CD4-positive, alpha-beta T cell (primary cell): ENCODE data around the gene PPP1R12B. TPM values are rescaled to one million over a fixed set of nuclear protein-coding genes. Genes with fewer than 3 reads are reported as not detected.

Experiments used
- ATAC-seq: fragments of 200-7000 bp; cut with Tn5 transposase; one replicate; pipeline ENCODE4 v1.10.0; 2022; ENCODE audit warnings: mild to moderate bottlenecking; ENCODE audit not compliant: poor library complexity
- CTCF ChIA-PET: fragments of 350-600 bp; sonication (Branson Sonifier 250); formaldehyde crosslinking; loops from one replicate; lab custom pipeline; 2021; ENCODE audit warnings: antibody characterized with exemption, inconsistent platforms; lab: Charles Lee
- POLR2A ChIA-PET: fragments of 350-600 bp; sonication (Branson Sonifier 250); formaldehyde crosslinking; loops from one replicate; lab custom pipeline; 2021; ENCODE audit warnings: antibody characterized with exemption, inconsistent platforms; lab: Charles Lee
- DNase-seq, 14 experiments: peaks; one replicate each; pipeline ENCODE4 v3.0.0-alpha.2; 2013 to 2020; ENCODE audit warnings: mixed read lengths in 2 of 14
- H3K27ac ChIP-seq, 2 donors: one replicate each; pipeline versions ENCODE4 v1.5.1 to v1.7.0; 2013; ENCODE audit warnings: low read length in 2 of 2, low read depth in 1 of 2, mild to moderate bottlenecking in 1 of 2
- H3K27me3 ChIP-seq, 2 experiments: 1 replicate in 1 of 2; 2 replicates in 1 of 2; pipeline versions ENCODE4 v1.6.1 to v1.7.0; 2013; ENCODE audit warnings: low read length in 2 of 2, control low read depth in 1 of 2, mild to moderate bottlenecking in 1 of 2, moderate library complexity in 1 of 2; ENCODE audit not compliant: insufficient read depth in 2 of 2, control insufficient read depth in 1 of 2
- H3K36me3 ChIP-seq: one replicate; pipeline ENCODE4 v1.6.1; 2013; ENCODE audit warnings: low read length, control low read depth; ENCODE audit not compliant: insufficient read depth
- H3K4me1 ChIP-seq: one replicate; pipeline ENCODE4 v1.6.1; 2013; ENCODE audit warnings: low read length, control low read depth; ENCODE audit not compliant: insufficient read depth
- H3K4me3 ChIP-seq: one replicate; pipeline ENCODE4 v1.5.1; 2013; ENCODE audit warnings: mild to moderate bottlenecking, low read length, moderate library complexity
- H3K9me3 ChIP-seq, 2 experiments: 1 replicate in 1 of 2; 2 replicates in 1 of 2; pipeline versions ENCODE4 v1.6.1 to v1.7.0; 2013; ENCODE audit warnings: low read length in 2 of 2, mild to moderate bottlenecking in 2 of 2, control low read depth in 1 of 2, moderate library complexity in 1 of 2; ENCODE audit not compliant: control insufficient read depth in 1 of 2, insufficient read depth in 1 of 2
- H3K27ac Mint-ChIP-seq: one replicate; pipeline ENCODE4 v1.8.0; 2020; ENCODE audit warnings: mixed read lengths
- H3K27me3 Mint-ChIP-seq: one replicate; pipeline ENCODE4 v1.8.0; 2021; ENCODE audit warnings: mixed read lengths
- H3K36me3 Mint-ChIP-seq: one replicate; pipeline ENCODE4 v1.8.0; 2021; ENCODE audit warnings: low read depth, mixed read lengths
- H3K4me1 Mint-ChIP-seq: one replicate; pipeline ENCODE4 v1.8.0; 2021; ENCODE audit warnings: low read depth, mixed read lengths
- H3K4me3 Mint-ChIP-seq: one replicate; pipeline ENCODE4 v1.8.0; 2020; ENCODE audit warnings: mild to moderate bottlenecking, mixed read lengths
- H3K9me3 Mint-ChIP-seq: one replicate; pipeline ENCODE4 v1.8.0; 2020; ENCODE audit warnings: mixed read lengths
- CTCF ChIP-seq: fragments of 200-600 bp; IDR thresholded peaks from one replicate; pipeline ENCODE4 v1.8.0; 2022; ENCODE audit warnings: antibody characterized with exemption, mild to moderate bottlenecking
- intact Hi-C, 2 experiments: fragments of 100-400 bp; cut with DNase I in 1 of 2; cut with micrococcal nuclease in 1 of 2; formaldehyde crosslinking; loops; one replicate each; pipeline versions ENCODE4 v1.15.1 to v1.9.0; 2023 to 2025; cut with DNase I, micrococcal nuclease
- total RNA-seq, 174 experiments: library from RNA in 2 of 174; stranded (reverse) in 2 of 174; gene quantifications; one replicate each; pipeline ENCODE4 v1.2.3 and lab custom pipeline; 2021 to 2026

Gene PPP1R12B
- total RNA-seq, 2 experiments from 2014 or later: 15.0 to 15.3 TPM

DNA sequence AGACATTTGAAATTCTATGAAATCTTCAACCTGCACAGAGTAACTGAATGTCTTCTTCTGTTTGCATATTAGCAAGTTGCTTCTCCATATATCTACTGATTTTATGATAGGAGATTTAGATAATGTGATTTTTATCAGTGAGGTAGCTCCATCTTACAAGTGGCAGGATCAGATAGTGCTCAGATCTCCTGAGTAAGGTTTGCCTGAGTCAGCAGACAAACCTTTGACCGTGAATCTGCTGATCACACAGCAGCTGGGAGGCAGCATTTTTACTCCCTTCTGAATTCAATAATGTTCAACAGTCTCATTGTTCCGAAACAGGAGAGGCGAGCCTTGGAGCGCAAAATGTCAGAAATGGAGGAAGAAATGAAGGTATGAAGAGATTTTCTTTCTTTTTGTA is 220.3 kb downstream of the PPP1R12B start:
- POLR2A ChIA-PET: no interaction called here

GRCh38 chr1:202569393-202570322 is 221.2 kb downstream of the PPP1R12B start:
- H3K4me3 ChIP-seq: no peak overlapping the region
- no peak overlapping the region for H3K4me3 Mint-ChIP-seq
- H3K27me3 Mint-ChIP-seq: no peaks in the 10 kb centered on the region
- ChIA-PET POLR2A (no interaction called here), CTCF (no interaction called here)
- H3K4me1 Mint-ChIP-seq: no peaks in the 10 kb centered on the region
- DNase-seq: no peak
- no peaks in the 10 kb centered on the region for H3K27me3 ChIP-seq
- H3K36me3 ChIP-seq: peaks cover 13% of the 10 kb centered on the region
- no peak overlapping the region for H3K27ac Mint-ChIP-seq
- H3K27ac ChIP-seq: no peak overlapping the region
- peaks cover 82% of the 10 kb centered on the region for H3K36me3 Mint-ChIP-seq
- no peaks in the 10 kb centered on the region for H3K4me1 ChIP-seq
- H3K9me3 ChIP-seq: no peaks in the 10 kb centered on the region
- ATAC-seq: no peak
- no peaks in the 10 kb centered on the region for H3K9me3 Mint-ChIP-seq
- no peak for TF ChIP-seq CTCF
- intact Hi-C loops: no loop called here

More for the DNA sequence above, 220.3 kb downstream of the PPP1R12B start:
- no peaks in the 10 kb centered on the region for H3K9me3 Mint-ChIP-seq
- CTCF ChIA-PET: no interaction called here
- no peak overlapping the region for H3K27ac Mint-ChIP-seq
- H3K4me1 Mint-ChIP-seq: no peaks in the 10 kb centered on the region
- no peaks in the 10 kb centered on the region for H3K27me3 Mint-ChIP-seq
- intact Hi-C loops: no loop called here
- DNase-seq (no peak), ATAC-seq (no peak)
- no peak overlapping the region for H3K4me3 Mint-ChIP-seq
- H3K4me1 ChIP-seq: no peaks in the 10 kb centered on the region
- H3K36me3 ChIP-seq: peaks cover 13% of the 10 kb centered on the region
- no peaks in the 10 kb centered on the region for H3K27me3 ChIP-seq
- no peak overlapping the region for H3K27ac ChIP-seq
- no peak overlapping the region for H3K4me3 ChIP-seq
- H3K36me3 Mint-ChIP-seq: peaks cover 85% of the 10 kb centered on the region
- no peaks in the 10 kb centered on the region for H3K9me3 ChIP-seq
- no peak for TF ChIP-seq CTCF

DNA sequence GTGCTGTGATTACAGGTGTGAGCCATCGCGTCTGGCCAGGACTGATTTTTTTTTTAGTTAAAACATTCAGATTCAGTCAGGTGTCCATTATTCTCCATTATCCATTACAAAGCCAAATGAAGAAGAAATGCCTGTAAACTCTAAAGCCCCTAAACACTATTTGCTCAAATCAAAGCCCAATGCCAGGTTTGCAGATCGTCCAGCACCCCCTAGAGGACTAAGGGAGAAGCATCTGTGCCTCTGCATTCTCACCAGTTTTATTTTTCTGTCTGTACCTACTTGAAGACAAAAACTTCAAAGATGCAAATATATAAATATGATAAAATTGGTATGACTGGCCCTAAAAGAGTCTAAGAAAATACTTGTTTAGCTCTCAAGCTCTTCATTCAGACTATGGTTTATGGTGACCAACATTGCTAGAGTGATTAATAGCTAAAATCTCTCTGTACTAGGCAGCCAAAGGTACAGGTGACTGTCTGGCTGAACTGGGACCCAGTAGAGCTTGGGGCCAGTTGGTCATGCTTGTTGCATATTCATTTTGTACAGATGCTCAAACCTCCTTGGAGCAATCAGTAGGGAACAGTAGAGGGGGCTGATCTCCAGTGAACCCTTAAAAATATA is 223.3 kb downstream of the PPP1R12B start:
- H3K4me3 Mint-ChIP-seq: no peak overlapping the region
- POLR2A ChIA-PET: no interaction called here
- peaks cover 76% of the 10 kb centered on the region for H3K36me3 Mint-ChIP-seq
- intact Hi-C loops: no loop called here
- ATAC-seq (no peak), DNase-seq (peak in 4 of 14 experiments; percentile 3 to 47 (median 40))
- TF ChIP-seq CTCF: peak; percentile 27
- no peak overlapping the region for H3K27ac ChIP-seq
- H3K27ac Mint-ChIP-seq: no peak overlapping the region
- no peaks in the 10 kb centered on the region for H3K4me1 ChIP-seq
- H3K36me3 ChIP-seq: peaks cover 13% of the 10 kb centered on the region
- CTCF ChIA-PET: interaction anchor here (0.8 kb wide), 1 partner anchor 10 kb away, joined by 3 read pairs; no protein-coding TSS in a partner anchor
- H3K4me3 ChIP-seq: no peak overlapping the region
- no peaks in the 10 kb centered on the region for H3K4me1 Mint-ChIP-seq
- no peaks in the 10 kb centered on the region for H3K9me3 Mint-ChIP-seq
- H3K9me3 ChIP-seq: no peaks in the 10 kb centered on the region
- H3K27me3 Mint-ChIP-seq: no peaks in the 10 kb centered on the region
- H3K27me3 ChIP-seq: no peaks in the 10 kb centered on the region
